Central memory CD8-positive, alpha-beta T cell (primary cell): ENCODE data around the gene FGF14.

ENCODE experiments used
- ATAC-seq: fragments of 150-1000 bp; cut with Tn5 transposase; replicated peaks from 2 replicates; pipeline ENCODE4 v1.10.0; 2022; ENCODE audit warnings: mild to moderate bottlenecking, moderate FRiP score, moderate number of reproducible peaks; ENCODE audit not compliant: poor library complexity, severe bottlenecking; ENCODE audit errors: extremely low read depth
- DNase-seq, 2 donors: peaks; one replicate each; pipeline ENCODE4 v3.0.0; 2021; ENCODE audit warnings: low spot score in 2 of 2
- H3K27ac Mint-ChIP-seq: one replicate; pipeline ENCODE4 v1.8.0; 2022; ENCODE audit warnings: low read depth, mild to moderate bottlenecking, moderate library complexity, mixed read lengths
- H3K27me3 Mint-ChIP-seq: one replicate; pipeline ENCODE4 v1.8.0; 2022; ENCODE audit warnings: mixed read lengths
- H3K36me3 Mint-ChIP-seq: one replicate; pipeline ENCODE4 v1.8.0; 2022; ENCODE audit warnings: mild to moderate bottlenecking, moderate library complexity, mixed read lengths; ENCODE audit not compliant: insufficient read depth
- H3K4me1 Mint-ChIP-seq: one replicate; pipeline ENCODE4 v1.8.0; 2022; ENCODE audit warnings: mixed read lengths
- H3K4me3 Mint-ChIP-seq: one replicate; pipeline ENCODE4 v1.8.0; 2022; ENCODE audit warnings: mild to moderate bottlenecking, moderate library complexity, mixed read lengths
- H3K9me3 Mint-ChIP-seq: one replicate; pipeline ENCODE4 v1.8.0; 2022; ENCODE audit warnings: mixed read lengths

The FGF14 gene

GRCh38 chr13:101986316-101986715, 415.5 kb downstream of the FGF14 start:
- H3K27me3 Mint-ChIP-seq: peaks cover 18% of the 10 kb centered on the region
- H3K9me3 Mint-ChIP-seq: peaks cover 7% of the 10 kb centered on the region
- H3K4me1 Mint-ChIP-seq: no peaks in the 10 kb centered on the region
- H3K27ac Mint-ChIP-seq: no peak overlapping the region
- no peak overlapping the region for H3K4me3 Mint-ChIP-seq
- DNase-seq (no peak), ATAC-seq (no peak)
- H3K36me3 Mint-ChIP-seq: no peaks in the 10 kb centered on the region

DNA sequence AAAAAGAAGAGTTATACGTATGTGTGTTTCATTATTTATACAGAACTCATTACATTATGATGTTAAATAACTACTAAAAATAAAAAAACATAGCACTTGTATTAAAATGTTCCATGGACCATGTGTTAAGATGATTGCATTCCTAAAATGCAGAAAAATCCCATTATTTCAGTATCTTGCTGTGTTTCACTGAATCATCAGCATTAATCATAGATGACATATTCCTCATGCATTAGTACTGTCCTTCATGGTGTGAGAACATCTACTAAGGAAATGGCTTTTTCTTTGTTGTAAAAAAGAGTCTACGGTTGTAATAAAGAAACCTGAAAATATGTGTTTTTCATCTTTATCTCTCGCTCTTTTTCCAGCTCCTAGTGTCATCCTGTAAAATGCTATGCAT, 416.5 kb downstream of the FGF14 start:
- no peaks in the 10 kb centered on the region for H3K36me3 Mint-ChIP-seq
- H3K27ac Mint-ChIP-seq: no peak overlapping the region
- ATAC-seq (no peak), DNase-seq (no peak)
- no peaks in the 10 kb centered on the region for H3K4me1 Mint-ChIP-seq
- H3K27me3 Mint-ChIP-seq: peaks cover 18% of the 10 kb centered on the region
- H3K9me3 Mint-ChIP-seq: peaks cover 7% of the 10 kb centered on the region
- no peak overlapping the region for H3K4me3 Mint-ChIP-seq

- Mint-ChIP-seq H3K4me3 (no peak overlapping the region), H3K36me3 (no peaks in the 10 kb centered on the region), H3K4me1 (no peaks in the 10 kb centered on the region), H3K27me3 (peaks cover 13% of the 10 kb centered on the region), H3K9me3 (peaks cover 3% of the 10 kb centered on the region), H3K27ac (no peak overlapping the region)
- DNase-seq (no peak), ATAC-seq (no peak)
Observed at GRCh38 chr13:101982903-101983302, 418.9 kb downstream of the FGF14 start.

GRCh38 chr13:101979825-101980224, 422.0 kb downstream of the FGF14 start:
- peaks cover 5% of the 10 kb centered on the region for H3K9me3 Mint-ChIP-seq
- no peak overlapping the region for H3K27ac Mint-ChIP-seq

DNA sequence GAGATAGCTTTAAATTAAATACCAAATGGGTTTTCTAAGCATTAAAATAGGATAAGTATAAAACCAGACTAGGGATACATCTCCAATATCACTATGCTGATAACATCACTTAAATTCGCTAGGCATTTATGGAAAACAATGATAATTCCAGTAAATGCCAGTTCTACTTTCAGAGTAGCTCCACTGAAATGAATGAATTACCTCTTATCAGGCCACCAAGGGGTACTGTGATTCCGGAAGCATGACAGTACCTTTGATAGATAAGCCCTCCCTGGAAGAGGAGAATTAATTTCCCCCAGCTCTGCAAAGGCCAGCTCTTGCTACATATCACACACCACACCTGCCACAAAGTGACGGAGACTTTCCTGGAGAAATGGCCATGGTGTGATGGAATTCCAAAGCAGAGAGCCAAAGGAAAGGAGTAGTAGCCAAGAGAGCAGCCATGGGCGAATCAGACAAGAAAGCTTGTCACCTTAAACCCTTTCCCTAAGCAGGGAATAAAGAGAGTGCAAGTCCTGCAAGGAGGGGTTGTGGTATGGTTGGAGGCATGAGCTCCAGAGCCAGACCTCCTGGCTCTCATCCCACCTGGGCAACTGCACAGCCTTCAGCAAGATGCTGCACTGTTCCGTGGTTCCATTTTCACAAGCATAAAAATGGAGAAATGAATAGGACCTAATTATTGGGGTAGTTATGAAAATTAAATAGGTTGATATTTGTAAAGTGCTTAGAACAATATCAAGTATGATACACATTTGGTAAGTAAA, 423.1 kb downstream of the FGF14 start:
- H3K9me3 Mint-ChIP-seq: peaks cover 5% of the 10 kb centered on the region
- ATAC-seq: no peak
- DNase-seq: no peak
- no peaks in the 10 kb centered on the region for H3K36me3 Mint-ChIP-seq
- H3K4me3 Mint-ChIP-seq: no peak overlapping the region
- no peaks in the 10 kb centered on the region for H3K4me1 Mint-ChIP-seq
- H3K27ac Mint-ChIP-seq: no peak overlapping the region
- H3K27me3 Mint-ChIP-seq: no peaks in the 10 kb centered on the region

More at GRCh38 chr13:101979825-101980224, 422.0 kb downstream of the FGF14 start:
- Mint-ChIP-seq H3K4me3 (no peak overlapping the region), H3K4me1 (no peaks in the 10 kb centered on the region), H3K27me3 (no peaks in the 10 kb centered on the region), H3K36me3 (no peaks in the 10 kb centered on the region)
- ATAC-seq (no peak), DNase-seq (no peak)

GRCh38 chr13:101977475-101977874, 424.4 kb downstream of the FGF14 start:
- Mint-ChIP-seq H3K4me3 (no peak overlapping the region), H3K27me3 (no peaks in the 10 kb centered on the region), H3K4me1 (no peaks in the 10 kb centered on the region), H3K36me3 (no peaks in the 10 kb centered on the region), H3K27ac (no peak overlapping the region), H3K9me3 (peaks cover 5% of the 10 kb centered on the region)
- no peak for ATAC-seq
- no peak for DNase-seq

GRCh38 chr13:101972191-101972590, 429.7 kb downstream of the FGF14 start:
- H3K27ac Mint-ChIP-seq: no peak overlapping the region
- DNase-seq (no peak), ATAC-seq (no peak)
- no peaks in the 10 kb centered on the region for H3K4me1 Mint-ChIP-seq
- H3K36me3 Mint-ChIP-seq: no peaks in the 10 kb centered on the region
- H3K27me3 Mint-ChIP-seq: no peaks in the 10 kb centered on the region
- peaks cover 5% of the 10 kb centered on the region for H3K9me3 Mint-ChIP-seq
- H3K4me3 Mint-ChIP-seq: no peak overlapping the region

GRCh38 chr13:101970341-101970740, 431.5 kb downstream of the FGF14 start:
- H3K27ac Mint-ChIP-seq: no peak overlapping the region

GRCh38 chr13:101967781-101968180, 434.1 kb downstream of the FGF14 start:
- Mint-ChIP-seq H3K4me1 (no peaks in the 10 kb centered on the region), H3K36me3 (no peaks in the 10 kb centered on the region), H3K4me3 (no peak overlapping the region), H3K9me3 (no peaks in the 10 kb centered on the region), H3K27me3 (no peaks in the 10 kb centered on the region), H3K27ac (no peak overlapping the region)
- DNase-seq (no peak), ATAC-seq (no peak)

More at GRCh38 chr13:101970341-101970740, 431.5 kb downstream of the FGF14 start:
- peaks cover 3% of the 10 kb centered on the region for H3K9me3 Mint-ChIP-seq
- no peaks in the 10 kb centered on the region for H3K27me3 Mint-ChIP-seq
- no peak overlapping the region for H3K4me3 Mint-ChIP-seq
- no peak for ATAC-seq
- DNase-seq: no peak
- H3K4me1 Mint-ChIP-seq: no peaks in the 10 kb centered on the region
- H3K36me3 Mint-ChIP-seq: no peaks in the 10 kb centered on the region

DNA sequence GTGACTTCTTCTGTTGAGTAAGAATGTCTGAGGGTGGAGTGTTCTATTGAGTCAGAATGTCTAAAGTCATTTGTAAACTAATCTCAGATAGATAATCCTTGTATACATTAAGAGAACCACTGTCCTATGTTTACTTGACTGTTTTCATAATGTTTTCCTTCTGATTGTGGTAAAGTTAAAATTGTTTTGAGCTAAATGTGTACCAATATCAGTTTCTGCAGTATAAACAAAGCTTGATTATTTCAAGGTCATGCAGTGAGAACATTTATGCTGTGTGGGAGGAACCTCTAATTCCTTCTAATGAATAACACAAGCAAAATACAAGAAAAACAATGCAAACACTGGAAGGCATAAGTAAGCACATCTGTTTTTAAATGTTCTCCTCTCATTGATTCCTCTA, 434.6 kb downstream of the FGF14 start:
- H3K9me3 Mint-ChIP-seq: no peaks in the 10 kb centered on the region
- ATAC-seq (no peak), DNase-seq (no peak)
- no peak overlapping the region for H3K4me3 Mint-ChIP-seq
- no peaks in the 10 kb centered on the region for H3K36me3 Mint-ChIP-seq
- H3K27ac Mint-ChIP-seq: no peak overlapping the region
- no peaks in the 10 kb centered on the region for H3K27me3 Mint-ChIP-seq
- no peaks in the 10 kb centered on the region for H3K4me1 Mint-ChIP-seq

GRCh38 chr13:101965096-101965495, 436.8 kb downstream of the FGF14 start:
- H3K27ac Mint-ChIP-seq: no peak overlapping the region
- H3K4me3 Mint-ChIP-seq: no peak overlapping the region
- H3K27me3 Mint-ChIP-seq: no peaks in the 10 kb centered on the region
- H3K9me3 Mint-ChIP-seq: no peaks in the 10 kb centered on the region
- DNase-seq: no peak
- H3K36me3 Mint-ChIP-seq: no peaks in the 10 kb centered on the region
- no peak for ATAC-seq
- no peaks in the 10 kb centered on the region for H3K4me1 Mint-ChIP-seq

DNA sequence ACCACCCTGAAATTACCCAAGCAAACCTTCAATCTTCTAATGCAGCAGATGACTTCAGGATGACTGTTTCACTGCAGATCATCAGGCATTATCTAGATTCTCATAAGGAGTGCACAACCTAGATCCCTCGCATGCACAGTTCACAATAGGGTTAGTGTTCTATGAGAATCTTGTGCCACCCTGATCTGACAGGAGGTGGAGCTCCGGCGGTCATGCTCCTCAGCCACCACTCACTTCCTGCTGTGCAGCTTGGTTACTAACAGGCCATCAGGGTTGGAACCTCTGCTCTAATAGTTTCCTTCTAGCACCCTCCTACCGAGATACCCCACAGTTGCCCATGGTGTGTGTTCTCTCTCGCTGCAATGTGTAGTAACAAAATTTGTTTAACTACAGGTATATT, 442.8 kb downstream of the FGF14 start:
- H3K27me3 Mint-ChIP-seq: no peaks in the 10 kb centered on the region

DNA sequence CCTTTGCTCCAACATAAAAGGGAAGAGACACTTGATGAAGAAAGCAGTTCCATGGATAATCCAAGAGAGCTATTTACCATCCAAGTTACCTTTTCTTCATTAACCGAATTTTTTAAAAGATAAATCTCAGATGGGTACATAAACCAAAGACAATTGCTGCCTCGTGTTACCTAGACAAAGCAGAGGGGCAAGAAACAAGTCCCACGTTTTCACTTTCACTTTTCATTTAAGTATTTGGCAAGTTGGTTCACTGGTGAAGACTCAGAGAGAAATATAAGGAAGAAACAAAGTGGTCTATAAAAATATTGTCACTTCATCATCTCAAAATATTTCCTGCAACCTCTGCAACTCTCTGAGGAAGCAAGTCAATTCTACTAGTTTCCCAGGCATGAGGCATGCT, 446.1 kb downstream of the FGF14 start:
- H3K36me3 Mint-ChIP-seq: no peaks in the 10 kb centered on the region
- no peak overlapping the region for H3K4me3 Mint-ChIP-seq
- H3K27me3 Mint-ChIP-seq: no peaks in the 10 kb centered on the region
- no peak for DNase-seq
- H3K9me3 Mint-ChIP-seq: no peaks in the 10 kb centered on the region
- H3K27ac Mint-ChIP-seq: no peak overlapping the region
- no peaks in the 10 kb centered on the region for H3K4me1 Mint-ChIP-seq
- ATAC-seq: no peak

More for the DNA sequence above, 442.8 kb downstream of the FGF14 start:
- no peaks in the 10 kb centered on the region for H3K4me1 Mint-ChIP-seq
- no peaks in the 10 kb centered on the region for H3K36me3 Mint-ChIP-seq
- H3K4me3 Mint-ChIP-seq: no peak overlapping the region
- DNase-seq (no peak), ATAC-seq (no peak)
- H3K27ac Mint-ChIP-seq: no peak overlapping the region
- H3K9me3 Mint-ChIP-seq: no peaks in the 10 kb centered on the region
